T-helper 1 cell (primary cell): Measurements from ENCODE around the gene C19orf44.

Source experiments
- DNase-seq, 5 donors: peaks; one replicate each; pipeline ENCODE4 v3.0.0-alpha.2; 2012 to 2020

The C19orf44 gene

DNA sequence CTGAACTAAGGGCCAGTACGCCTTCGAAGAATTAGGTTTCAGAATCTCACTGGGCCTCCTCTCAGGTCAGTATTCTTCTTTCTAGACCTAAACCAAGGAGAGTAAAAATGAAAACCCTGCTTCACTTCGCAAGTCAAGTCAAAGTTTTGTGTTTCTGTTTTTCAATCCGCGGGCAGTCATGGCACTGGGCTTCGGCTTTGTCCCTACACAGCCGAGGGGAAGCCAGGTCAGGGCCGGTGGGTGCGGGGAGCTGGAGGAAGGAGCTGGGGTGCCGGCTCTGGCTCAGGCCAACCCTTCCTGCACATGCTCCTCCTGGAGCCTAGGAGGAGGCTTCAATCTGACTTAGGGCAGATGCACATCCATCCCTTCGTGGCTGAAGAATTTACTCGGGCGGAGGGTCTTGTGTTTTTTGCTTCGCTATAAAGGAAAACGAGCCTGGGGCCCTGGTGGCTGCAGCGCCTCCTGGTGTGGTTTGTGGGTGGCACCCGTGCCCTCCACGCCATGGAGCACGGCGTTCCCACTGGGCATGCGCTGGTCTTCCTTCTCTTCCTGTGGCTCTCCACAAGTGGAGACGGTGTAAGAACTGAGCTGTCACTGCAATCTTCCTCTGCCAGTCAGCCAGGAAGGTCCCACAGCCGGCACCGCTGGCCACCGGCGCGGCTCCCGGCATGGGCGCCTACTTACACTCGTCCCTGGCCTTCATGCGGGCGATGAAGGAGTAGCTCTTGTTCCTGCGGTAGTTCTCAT, 22.5 kb downstream of the C19orf44 start:
- no peak for DNase-seq

DNA sequence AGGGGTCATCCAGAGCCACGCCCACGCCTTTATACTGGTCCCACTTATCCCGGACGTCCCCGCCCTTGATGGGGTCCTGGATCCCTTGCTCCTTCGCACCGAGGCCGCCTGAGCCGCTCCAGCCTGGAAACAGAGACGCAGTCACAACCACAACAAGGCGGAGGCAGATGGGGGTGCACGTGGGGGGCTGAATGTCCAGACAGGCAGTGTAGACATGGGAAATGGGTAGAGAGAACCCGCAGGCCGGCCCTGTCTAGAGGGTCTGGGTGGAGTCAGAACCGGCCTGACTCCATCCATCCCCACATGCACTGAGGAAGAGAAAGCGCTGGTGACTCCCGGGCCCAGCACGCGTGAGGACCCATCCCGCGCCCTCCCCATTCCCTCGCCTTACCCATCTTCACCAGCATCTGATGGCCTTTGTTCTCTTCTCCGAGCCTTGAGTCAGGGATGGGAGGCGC, 23.1 kb downstream of the C19orf44 start:
- DNase-seq: no peak

DNA sequence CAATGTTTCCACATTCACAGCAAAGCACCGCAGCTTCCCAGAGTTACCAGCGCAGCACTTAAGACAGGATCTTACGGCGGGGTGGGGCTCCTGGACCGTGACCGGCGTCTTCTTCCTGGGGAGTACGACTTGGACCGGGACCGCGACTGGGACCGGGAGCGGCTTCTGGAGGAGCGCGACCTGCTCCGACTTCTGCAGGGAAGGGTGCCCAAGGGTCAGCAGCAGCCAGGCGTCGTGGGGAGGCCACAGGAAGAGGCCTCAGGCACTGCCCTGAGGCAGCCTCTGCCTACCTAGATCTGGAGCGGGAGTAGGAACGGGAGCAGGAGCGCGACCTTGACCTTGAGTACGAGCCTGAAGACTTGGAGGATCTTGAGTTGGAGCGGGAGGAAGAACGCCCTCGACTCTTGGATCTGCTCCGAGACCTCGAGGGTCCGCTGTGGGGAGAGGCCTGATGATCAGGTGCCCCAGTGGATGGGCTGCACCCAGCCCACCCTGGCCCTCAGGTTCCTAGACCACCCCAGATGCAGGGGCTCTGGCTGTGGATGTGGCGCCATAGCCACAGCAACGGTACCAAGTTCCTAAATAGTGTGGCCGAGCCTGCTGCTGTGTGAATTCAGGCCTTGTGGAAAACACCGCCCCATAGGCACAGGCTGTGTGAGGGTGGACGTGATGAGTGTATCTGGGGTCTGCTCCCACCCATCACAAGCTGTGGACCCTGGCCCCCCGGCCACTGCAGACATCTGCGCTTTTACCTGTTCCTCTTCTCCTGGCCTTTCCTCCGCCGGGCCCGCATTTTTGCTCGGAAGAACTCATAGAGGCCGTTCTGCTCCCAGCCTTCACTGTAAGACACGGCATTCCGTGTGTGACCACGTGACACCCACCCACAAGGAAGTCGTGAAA, 24.1 kb downstream of the C19orf44 start:
- no peak for DNase-seq

DNA sequence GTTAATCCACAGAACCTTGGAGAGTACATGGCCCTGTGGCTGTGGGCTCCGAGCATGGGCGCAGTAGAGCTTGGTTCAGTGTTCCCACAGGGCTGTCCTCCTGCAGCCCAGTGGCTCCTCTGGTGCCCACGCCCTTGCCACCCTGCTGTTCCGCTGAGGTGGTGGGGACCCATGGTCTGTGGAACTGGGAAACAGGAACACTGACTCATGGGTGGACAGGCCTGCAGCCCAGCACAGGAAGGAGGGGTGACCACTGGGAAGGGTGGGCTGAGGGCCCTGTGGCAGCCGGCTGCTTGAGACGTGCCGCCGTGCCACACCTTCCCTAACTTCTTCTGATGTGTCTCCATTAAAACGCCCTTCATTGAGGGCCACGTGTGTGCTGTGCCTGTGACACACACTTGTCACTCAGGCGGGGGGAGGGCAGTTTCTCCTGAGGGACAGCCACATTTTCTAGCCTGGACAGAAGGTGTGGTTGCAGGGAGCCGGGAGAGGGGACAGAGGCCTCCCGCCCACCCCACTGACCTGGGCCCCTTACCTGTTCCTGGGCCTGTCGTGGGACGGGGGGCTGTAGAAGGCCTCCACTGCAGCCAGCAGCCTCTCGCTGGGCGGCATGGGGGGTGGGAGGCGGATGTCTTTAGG, 24.9 kb downstream of the C19orf44 start:
- no peak for DNase-seq

DNA sequence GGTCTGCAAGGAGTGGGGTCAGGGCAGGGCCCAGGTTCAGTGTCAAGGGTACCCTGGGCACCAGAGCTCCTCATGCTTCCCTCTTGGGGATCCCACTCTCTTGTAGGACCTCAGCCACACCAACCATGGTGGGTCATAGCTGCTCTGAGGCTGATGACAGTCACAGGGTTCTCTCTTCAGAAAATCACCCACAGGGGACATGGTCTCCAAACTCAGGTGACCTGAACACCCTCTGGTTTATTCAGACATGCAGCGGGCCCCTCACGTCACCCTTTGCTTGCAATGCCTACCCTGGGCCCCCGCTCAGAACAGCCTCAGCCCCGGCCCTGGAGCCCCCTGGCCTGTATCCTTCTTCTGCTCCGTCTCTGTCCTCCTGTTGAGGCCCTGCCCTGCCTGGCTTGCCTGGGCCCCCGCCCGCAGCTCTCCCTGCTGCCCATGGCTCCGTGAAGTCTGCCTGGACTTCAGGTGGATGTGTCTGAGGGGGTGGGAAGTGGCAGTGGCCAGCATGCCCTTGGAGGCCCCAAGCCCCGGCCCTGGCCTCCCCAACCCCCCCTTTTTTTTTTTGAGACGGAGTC, 25.6 kb downstream of the C19orf44 start:
- no peak for DNase-seq

DNA sequence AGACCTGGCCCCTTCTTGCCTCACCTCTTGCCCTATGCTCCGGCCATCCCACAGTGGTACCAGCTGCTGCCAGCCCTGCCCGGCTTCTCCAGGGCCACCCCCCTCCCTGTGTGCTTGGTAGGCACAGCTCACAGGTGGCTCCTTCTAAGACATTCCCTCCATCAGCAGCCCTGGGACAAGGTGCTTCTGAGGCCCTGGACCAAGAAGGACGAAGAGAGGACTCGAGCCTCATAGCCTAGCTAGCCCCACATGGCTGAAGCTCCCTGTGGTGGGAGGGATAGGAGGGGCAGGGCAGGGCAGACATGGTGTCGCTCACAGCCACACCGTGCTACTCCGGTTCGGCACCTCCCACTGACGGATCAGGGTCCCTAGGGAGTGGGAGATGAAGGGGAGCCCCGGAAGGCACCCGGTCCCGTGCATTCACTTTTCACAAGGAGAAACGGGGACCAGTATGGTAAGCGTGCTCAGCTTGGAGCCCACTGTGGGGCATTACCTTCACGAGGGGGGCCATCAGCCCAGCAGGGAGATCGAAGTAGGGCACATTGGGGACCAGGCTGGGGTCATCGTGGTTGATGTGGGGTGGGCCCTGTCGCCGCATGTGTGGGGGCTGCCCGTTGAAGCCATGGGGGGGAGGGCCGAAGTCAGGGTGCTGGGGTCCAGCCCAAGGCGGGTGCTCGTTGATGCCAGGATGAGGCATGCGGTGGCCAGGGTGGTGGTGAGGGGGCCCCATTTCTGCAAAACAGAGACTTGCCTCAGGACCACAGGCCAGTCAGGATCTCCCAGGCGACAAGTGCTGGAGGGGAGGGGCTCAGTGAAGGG, 26.6 kb downstream of the C19orf44 start:
- no peak for DNase-seq

DNA sequence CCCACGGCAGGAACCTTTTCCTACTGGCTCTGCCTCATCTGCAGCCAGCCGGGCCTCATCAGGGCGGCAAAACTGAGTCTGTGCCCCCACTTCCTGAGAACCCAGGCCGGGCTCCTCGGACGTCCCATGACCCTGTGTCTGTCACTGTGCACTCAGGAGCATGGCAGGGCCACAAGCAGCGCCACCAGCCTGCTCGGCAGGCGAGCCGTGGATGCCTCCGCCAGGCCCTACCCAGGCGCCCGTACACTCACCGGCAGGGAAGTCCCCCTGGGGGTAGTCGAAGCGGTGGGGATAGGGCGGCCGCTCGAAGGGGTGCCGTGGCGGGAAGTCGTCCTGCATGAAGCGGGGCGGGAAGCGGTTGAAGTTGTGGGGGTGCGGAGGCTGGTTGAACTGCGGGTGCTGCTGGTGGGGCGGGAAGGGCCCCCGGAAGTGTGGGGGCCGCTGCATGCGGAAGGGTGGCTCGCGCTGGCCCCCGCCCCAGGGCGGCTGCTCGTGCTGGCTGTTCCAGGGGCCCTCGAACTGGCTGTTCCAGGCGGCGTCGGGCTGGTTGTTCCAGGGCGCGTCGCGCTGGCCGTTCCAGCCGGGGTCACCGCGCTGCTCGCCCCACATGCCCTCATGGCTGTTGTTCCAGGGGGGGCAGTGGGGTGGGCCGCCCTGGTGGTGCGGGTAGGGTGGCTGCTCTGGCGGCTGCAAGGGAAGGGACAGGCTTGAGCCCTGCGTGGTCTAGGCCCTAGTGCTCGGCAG, 29.0 kb downstream of the C19orf44 start:
- DNase-seq: no peak

DNA sequence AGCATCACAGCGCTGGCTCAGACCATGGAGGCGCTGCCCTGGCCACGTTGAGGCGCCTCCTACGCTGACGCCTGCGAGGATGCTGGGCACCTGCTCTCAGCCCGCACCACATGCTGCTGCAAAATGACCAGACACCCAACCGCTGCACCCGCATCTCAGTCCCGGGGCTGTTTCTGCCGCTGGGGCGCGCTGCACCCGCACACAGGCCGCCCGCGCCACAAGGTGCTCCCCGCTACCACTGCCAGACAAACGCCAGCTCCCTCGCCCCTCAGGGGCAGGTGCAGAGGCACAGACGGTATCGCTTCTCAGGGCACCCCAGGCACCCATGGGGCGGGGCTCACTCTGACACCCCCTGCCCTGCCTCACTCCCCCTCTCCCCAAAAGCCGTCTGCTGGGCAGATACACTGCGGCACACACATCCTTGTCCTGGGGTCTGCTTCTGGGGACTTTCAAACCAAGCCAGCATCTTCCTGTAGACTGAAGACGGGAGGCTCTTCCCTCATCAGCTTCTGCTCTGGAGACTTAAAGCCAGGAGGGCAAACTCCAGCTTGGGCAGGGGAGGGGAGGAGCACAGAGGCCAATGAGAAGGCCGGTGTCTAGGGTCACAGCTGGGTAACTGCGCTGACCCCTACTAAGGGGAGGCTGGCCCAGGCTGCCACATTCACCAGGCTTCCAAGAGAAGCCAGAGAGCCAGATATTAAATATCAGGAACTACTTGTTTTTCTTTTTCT, 29.7 kb downstream of the C19orf44 start:
- no peak for DNase-seq

DNA sequence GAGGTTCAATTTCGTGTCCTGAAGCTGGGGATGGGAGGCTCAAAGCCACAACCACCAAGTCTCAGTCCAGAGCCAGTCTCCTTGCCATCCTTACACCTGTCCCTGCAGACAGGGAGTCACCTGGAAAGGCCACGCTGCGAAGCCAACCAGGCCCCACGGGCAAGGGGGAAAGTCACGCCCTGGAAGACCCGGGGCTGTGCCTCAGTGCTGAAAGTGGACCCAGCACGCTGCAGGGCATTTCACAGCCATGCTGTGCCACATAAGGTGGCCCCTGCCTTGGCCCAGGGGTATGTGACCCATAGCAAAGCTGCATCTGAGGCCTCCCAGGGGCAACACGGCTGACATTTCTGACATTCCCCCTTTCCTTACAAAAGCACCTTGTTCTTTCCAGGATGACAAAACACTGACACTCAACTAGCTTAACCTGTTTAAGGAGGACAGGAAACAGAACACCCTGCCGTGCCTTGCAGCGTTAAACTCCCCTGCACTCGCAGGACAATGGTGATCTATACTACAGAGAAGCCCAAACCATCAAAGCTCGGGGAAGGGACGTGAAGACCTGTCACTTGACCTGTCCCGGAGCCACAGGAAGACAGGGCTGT, 31.2 kb downstream of the C19orf44 start:
- DNase-seq: no peak

DNA sequence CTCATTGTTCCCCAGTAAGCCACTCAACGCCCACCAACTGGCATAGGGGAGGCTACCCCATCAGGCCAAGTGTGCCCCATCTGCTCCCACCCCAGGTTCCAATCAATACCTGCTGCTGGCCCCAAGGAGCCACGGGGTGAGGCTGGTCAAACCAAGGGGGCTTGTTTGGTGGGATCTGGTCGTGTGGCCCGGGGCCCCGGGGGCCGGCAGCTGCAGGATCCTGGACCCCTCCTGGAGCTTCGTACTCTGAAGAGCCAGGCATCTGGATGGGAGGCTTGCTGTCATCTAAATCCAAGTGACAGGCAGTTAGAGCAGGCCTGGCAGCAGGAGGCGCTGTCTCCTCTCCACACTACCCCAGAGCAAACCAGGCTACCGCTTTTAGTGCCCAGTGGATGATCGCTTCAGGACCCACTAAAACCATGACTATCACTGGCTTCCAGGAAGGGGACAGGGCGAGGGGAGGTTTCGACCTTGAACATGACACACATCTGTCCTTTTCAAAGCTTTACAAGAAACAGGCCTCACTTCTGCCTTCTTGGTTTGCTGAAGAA, 31.9 kb downstream of the C19orf44 start:
- peak in 3 of 5 donors; percentile 25 to 39 (median 26) for DNase-seq

DNA sequence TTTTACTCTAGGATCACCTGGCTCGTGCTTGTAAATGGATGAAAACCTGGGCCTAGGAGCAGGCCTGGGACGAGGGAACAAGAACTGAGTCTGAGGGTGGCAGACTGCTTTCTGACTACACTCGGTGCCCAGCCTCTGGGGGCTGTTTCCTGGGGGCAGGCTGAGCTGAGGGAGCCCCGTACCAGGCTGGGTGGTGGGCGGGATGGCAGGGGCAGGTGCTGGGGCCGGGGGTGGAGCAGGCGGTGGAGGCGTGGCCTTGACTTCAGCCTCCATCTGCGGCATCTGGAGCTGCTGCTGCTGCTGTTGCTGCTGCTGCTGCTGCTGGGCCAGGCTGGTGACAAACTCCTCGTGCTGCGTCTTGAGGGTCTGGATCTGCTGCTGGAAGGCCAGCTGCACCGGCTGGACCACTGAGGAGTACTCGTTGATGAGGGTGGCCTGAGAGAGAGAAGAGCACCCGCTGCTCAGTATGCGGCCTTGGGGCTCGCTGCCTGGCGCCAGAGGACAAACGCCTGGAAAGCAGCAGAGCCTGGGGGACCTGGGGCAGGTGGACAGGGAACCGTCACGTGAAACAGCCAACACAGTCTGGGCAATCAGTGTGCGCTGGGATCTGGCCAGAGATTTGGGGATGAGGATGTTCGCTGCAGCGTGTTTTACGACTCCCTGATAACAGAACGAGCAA, 33.4 kb downstream of the C19orf44 start:
- no peak for DNase-seq

DNA sequence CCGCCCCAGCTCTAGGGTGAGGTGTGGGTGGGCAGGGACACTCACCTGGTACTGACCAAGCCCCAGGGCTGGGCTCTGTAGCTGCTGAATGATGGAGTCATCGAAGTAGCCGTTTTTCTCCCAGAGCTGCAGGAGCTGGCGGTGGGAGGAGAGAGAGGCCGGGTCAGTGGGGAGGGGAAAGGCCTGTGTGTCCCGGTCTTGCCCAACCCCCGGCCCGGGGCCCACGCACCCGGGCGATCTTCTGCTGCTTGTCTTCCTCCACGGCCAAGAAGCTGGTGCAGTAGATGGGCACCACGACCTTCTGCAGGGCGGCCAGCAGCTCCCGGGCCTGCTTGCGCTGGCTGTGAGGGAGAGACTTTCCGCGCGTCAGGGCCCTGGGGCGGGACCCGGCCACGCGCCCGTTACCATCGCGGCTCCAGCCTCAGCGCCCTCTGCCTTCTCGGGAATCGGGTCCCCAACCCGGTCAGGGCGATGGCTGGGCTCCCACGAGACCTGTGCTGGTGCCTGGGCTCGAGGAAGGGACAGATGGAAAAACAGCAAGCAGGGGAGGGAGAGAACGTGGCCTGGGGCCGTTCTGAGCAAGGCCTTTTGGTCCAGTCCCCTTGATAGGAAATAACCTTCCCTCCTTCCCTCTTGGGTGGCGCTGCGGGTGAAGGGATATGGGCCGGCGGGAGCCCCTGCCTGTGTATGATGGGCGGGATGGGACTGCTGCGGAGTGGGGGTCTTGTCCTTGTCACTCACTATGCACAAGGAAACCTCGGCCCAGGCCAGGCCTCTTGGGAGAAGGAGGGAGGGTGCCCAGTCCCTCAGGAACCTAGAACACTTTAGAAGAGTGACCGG, 34.6 kb downstream of the C19orf44 start:
- no peak for DNase-seq

DNA sequence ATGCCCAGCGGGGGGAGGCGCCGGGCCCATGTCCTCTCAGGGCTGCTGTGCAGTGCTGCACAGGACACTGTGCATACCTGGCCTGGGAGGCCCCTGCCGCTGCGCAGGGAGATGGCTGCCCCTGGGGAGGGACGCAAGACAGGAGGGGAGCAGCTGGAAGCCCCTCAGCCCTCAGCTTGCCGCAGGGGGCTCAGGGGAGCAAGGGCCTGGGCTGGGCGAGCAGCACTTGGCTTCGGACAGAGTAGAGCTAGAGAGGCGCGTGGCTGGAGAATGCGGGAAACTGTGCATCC, 35.1 kb downstream of the C19orf44 start:
- no peak for DNase-seq

DNA sequence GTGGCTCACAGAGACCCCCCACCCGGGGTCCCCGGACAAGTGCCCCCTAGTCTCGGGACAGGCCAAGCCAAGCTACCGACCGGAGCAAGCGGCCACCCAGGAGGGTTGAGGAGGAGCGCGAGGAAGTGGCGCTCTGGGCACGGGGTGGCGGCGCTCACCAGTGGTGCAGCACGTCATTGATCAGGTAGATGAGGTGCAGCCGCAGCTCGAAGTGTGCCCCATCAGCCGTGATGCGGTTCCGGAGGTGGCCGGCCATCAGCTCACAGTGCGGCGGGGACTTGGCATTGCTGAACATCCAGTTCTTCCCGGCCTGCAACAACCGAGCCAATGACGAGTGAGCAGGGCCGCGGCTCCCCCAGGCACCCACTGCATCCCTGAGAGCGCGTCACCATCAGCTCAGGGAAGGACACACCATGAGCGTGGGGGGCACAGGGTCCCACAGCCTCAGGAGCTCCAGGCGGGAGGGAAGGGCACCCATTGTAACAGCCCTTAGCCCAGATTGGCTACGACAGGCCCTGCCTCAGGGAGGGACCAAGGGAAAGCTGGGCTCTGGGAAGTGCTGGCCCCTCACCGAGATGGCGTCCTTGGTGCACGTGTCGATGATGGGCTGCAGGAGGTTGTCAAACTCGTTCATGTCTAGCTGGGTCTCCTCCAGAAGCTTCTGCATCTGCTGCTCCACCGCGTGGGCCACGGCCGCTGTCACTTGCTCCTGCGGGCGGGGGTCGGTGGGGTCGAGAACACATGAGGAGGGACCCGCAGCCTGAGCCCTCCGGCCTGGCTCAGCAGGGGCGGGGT, 36.4 kb downstream of the C19orf44 start:
- DNase-seq: no peak

DNA sequence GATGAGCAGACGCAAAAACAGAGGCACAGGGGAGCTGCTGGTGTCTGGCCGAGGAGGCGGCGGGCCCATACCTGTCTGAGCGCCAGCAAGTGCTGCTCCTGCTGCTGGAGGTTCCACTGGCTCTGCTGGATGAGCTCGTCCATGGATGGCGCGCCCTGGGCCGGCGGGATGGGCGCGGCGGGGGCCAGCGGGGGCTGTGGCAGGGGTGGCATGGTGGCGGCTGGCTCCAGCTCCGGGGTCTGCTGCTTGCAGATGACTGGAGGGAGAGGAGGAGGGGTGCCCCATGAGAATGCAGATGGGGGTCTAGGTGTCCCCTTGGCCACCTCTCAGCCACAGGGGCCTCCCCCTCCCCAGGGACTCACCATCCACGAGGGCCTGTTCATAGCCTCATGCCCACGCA, 39.2 kb downstream of the C19orf44 start:
- no peak for DNase-seq

DNA sequence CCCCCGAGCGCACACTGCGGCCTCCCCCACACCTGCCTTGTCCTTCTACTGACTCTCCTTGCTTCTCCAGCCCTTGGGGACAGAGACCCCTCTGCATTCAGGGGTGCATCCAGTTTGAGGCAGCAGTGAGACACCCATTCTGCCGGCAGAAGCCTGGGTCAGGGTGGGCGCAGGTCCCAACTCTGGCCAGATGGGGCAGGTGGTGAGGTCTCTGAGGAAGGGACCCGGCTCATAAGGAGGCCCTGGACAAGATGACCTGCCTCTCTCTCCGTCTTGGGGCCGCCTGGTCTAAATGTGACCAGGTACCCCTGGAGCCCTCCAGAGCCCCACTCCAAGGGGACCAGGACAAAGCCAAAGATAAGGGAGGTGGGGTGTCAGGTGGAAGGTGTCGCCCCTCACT, 39.9 kb downstream of the C19orf44 start:
- no peak for DNase-seq

DNA sequence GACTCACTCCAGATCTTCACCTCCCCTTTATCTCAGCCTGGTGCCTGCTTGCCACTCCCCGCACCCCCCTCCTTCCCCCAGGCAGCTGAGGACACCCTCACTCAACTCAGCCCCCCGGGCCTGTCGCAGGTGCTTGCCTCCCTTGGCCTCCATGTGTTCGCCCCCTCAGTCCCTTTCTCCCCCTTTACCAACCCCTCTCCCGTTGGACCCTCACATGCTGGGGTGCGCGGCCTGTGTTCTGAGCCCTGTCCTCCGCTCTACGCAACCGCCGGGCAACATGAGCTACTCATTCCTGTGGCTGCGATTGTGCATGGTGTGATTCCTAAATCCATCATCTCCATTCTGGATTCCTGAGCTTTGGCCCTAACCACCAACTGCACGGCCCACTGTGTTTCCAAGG, 40.9 kb downstream of the C19orf44 start:
- DNase-seq: no peak

DNA sequence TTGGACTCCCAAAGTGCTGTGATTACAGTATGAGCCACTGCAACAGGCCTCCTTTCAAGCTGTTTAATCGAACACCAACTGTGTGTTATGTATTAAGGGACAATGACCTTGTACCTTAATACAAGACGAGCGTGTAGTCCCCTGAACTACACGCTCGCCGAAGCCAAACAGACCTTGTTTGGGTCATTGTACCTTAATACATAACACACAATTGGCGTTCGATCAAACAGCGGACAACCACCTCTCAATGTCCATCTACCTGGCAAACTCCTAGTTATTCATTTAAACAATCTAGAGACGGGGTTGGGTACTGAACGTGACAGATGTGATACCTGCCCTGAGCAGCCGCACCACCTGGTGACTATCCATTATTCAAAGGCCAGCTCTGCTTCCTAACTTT, 44.8 kb downstream of the C19orf44 start:
- no peak for DNase-seq
